ENCODE measurements around the gene HLA-A. TPM values are rescaled to one million over a fixed set of nuclear protein-coding genes. Genes with fewer than 3 reads are reported as not detected.

Gene HLA-A
- polyA plus RNA-seq, 10 donors = 60.0 to 190 (median 107) TPM

DNA sequence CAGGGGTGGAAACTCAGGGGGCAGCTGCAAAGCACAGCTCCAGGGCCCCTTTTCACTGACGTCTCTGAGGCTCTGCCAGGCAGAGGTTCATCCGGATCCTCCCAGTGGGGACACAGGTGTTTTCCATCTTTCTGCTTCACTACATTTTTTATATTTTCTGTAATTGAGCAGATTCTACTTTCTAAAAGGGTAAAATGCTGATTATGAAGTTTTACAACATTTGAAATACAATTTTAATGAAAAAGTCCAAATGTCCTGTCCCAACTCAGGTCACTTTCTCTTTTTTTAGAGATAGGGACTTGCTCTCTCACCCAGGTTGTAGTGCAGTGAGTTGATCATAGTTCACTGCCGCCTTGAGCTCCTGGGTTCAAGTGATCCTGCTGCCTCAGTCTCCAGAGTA, 41.9 kb downstream of the HLA-A start:
- no peak for DNase-seq

DNA sequence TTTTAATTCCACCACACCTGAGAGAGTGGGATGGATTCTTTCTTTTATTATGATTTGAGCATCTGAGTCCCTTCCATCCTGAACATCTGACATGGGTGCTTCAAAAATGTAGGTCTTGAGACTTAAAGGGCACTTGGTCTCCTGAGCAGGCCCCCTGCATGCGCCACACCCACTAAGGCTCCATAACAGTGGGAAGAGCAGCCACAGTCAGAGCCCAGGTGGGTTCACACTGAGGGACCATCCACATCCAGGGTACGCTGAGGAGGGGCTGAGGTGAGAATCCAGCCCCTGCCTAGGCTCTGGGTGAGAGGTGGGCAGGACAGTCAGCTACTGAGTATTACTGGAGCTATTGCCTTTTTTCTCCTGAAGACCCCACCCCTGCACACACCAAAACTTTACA, 42.7 kb downstream of the HLA-A start:
- DNase-seq = no peak

GRCh38 chr6:29986179-29986781, 43.9 kb downstream of the HLA-A start:
- DNase-seq = no peak

- no peak for DNase-seq
These were observed 46.9 kb downstream of the HLA-A start for GRCh38 chr6:29989211-29989610.

GRCh38 chr6:29990931-29991330, 48.6 kb downstream of the HLA-A start:
- no peak for DNase-seq

DNA sequence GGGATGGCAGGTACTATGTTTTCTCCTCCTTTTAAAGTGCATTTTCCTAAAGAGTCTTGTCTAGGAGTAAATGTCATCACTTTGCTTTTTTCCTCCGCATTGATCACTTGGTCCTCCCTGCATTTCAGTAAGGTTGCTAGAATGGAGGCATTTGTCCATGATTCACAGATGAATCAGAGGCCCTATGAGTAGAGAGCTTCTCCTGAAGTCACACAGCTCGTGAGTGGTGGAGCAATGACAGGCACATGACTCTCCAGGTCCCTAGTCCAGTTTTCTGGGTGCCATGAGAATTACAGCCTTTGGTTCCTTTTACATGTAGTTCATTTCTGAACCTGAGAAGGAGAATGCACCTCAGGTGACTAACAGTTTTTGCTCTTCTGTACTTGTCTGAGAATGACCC, 50.5 kb downstream of the HLA-A start:
- no peak for DNase-seq

- no peak for DNase-seq
These were observed 52.5 kb downstream of the HLA-A start for GRCh38 chr6:29994826-29995225.

DNA sequence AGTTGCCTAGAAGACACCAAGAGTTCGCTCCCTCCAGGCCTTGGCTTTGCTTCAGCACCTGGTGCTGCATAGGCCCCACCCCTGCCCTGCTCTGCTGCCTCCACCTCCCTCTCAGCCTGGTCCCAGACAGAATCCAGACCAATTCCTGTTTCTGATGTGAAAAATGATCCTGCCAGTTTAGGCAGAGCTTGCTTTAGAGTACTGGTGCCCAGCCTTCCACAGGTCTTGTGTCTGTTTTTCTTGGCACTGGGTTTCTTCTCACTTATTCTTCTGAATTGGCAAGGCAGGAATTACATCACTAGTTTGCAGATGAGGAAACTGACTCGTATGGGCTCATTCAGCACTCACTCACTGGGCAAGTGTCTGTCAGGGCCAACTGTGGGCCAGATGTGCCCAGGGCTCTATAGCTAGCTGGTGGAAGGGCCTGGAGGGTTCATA, 53.0 kb downstream of the HLA-A start:
- no peak for DNase-seq

Other genes starting within 250 kb of the HLA-A start
- 10 to 100 TPM in 2 of 10 donors, 1 to 10 TPM in 8; 5.0 to 25.3 (median 6.8) TPM for gene HLA-F, start 219.1 kb upstream of the HLA-A start, polyA plus RNA-seq (ENCODE audit: insufficient read length in 10 of 10)
- gene HLA-G, start 114.7 kb upstream of the HLA-A start, polyA plus RNA-seq (ENCODE audit: insufficient read length in 10 of 10) = 1 to 10 TPM; 1.4 to 7.8 (median 5.4) TPM
- gene POLR1H, start 118.7 kb downstream of the HLA-A start, polyA plus RNA-seq (ENCODE audit: insufficient read length in 10 of 10) = 10 to 100 TPM; 18.9 to 33.5 (median 23.3) TPM
- 10 to 100 TPM; 27.5 to 40.1 (median 33.5) TPM for gene PPP1R11, start 124.7 kb downstream of the HLA-A start, polyA plus RNA-seq (ENCODE audit: insufficient read length in 10 of 10)
- 1 to 10 TPM in 2 of 10 donors, under 1 TPM in 8; 0.43 to 1.4 (median 0.58) TPM for gene RNF39, start 133.2 kb downstream of the HLA-A start, polyA plus RNA-seq (ENCODE audit: insufficient read length in 10 of 10)
- gene TRIM31, start 170.6 kb downstream of the HLA-A start, polyA plus RNA-seq (ENCODE audit: insufficient read length in 10 of 10) = under 1 TPM in 3 of 10 donors, not detected in 7; 0.16 to 0.38 (median 0.37) TPM
- gene TRIM40, start 193.6 kb downstream of the HLA-A start, polyA plus RNA-seq (ENCODE audit: insufficient read length in 10 of 10) = not detected
- gene TRIM10, start 218.7 kb downstream of the HLA-A start, polyA plus RNA-seq (ENCODE audit: insufficient read length in 10 of 10) = 1 to 10 TPM in 1 of 10 donors, under 1 TPM in 9; 0.31 to 1.9 (median 0.61) TPM
- gene TRIM15, start 221.0 kb downstream of the HLA-A start, polyA plus RNA-seq (ENCODE audit: insufficient read length in 10 of 10) = not detected

All from muscle of back (tissue), 11 donors.